Measurements from ENCODE around the gene ZNF543.
"Not testable (repeated sequence)": the region's sequence is repeated elsewhere in the genome, so short reads cannot be mapped to it uniquely, and the experiment has no call there.

The ZNF543 gene

GRCh38 chr19:57321751-57322150 is 1.5 kb downstream of the ZNF543 start:
- no peak for DNase-seq

- DNase-seq, result no peak
Measured at GRCh38 chr19:57324992-57325391, 4.7 kb downstream of the ZNF543 start.

GRCh38 chr19:57327993-57328392 is 7.7 kb downstream of the ZNF543 start:
- DNase-seq, result no peak

GRCh38 chr19:57334191-57334590 is 13.9 kb downstream of the ZNF543 start:
- no peak for DNase-seq

- DNase-seq, result no peak
Measured at GRCh38 chr19:57338877-57339276, 18.6 kb downstream of the ZNF543 start.

GRCh38 chr19:57342582-57342981 is 22.3 kb downstream of the ZNF543 start:
- DNase-seq, result no peak

GRCh38 chr19:57348136-57348535 is 27.9 kb downstream of the ZNF543 start:
- DNase-seq, result no peak

GRCh38 chr19:57350877-57351805 is 30.9 kb downstream of the ZNF543 start, which contains the start of gene ZNF304:
Gene ZNF304 (plus strand): TSS chr19:57351271. CDS start chr19:57351665, 394 bp downstream.
- DNase-seq, result peak; percentile 84

- no peak for DNase-seq
Measured at GRCh38 chr19:57351867-57352266, 31.6 kb downstream of the ZNF543 start.

- DNase-seq, result no peak
Measured at GRCh38 chr19:57355916-57356315, 35.6 kb downstream of the ZNF543 start.

GRCh38 chr19:57357406-57357805 is 37.1 kb downstream of the ZNF543 start:
- DNase-seq, result no peak

- DNase-seq, result no peak
Measured at GRCh38 chr19:57359300-57359699, 39.0 kb downstream of the ZNF543 start.

- DNase-seq, result no peak
Measured at GRCh38 chr19:57362419-57362818, 42.1 kb downstream of the ZNF543 start.

- DNase-seq, result peak; percentile 99
Measured at GRCh38 chr19:57362997-57363687, 42.9 kb downstream of the ZNF543 start, which contains the start of the genes TRAPPC2B and ZNF547. Gene TRAPPC2B (plus strand): TSS chr19:57363551. CDS start chr19:57364834, 1,283 bp downstream. Gene ZNF547 (plus strand): TSS chr19:57363551. CDS start chr19:57368556, 5,005 bp downstream.

- no peak for DNase-seq
Measured at GRCh38 chr19:57363688-57364181, 43.5 kb downstream of the ZNF543 start.

- DNase-seq, result no peak
Measured at GRCh38 chr19:57366776-57367175, 46.5 kb downstream of the ZNF543 start.

- no peak for DNase-seq
Measured at GRCh38 chr19:57374179-57374578, 53.9 kb downstream of the ZNF543 start.

GRCh38 chr19:57374647-57375046 is 54.4 kb downstream of the ZNF543 start:
- not testable (repeated sequence) for DNase-seq

- no peak for DNase-seq
Measured at GRCh38 chr19:57376151-57376550, 55.9 kb downstream of the ZNF543 start.

GRCh38 chr19:57377498-57378146 is 57.4 kb downstream of the ZNF543 start:
- no peak for DNase-seq

Measured in CD4-positive, alpha-beta T cell treated with Interleukin-4 for 4 hours (primary cell).